Measurements from ENCODE around the gene TMEM117.
"Not testable (repeated sequence)": the region's sequence is repeated elsewhere in the genome, so short reads cannot be mapped to it uniquely, and the experiment has no call there.

Gene TMEM117

GRCh38 chr12:43965899-43966298, 130.0 kb downstream of the TMEM117 start:
- DNase-seq, result no peak

- DNase-seq, result no peak
Observed at GRCh38 chr12:43968736-43969135, 132.9 kb downstream of the TMEM117 start.

GRCh38 chr12:43969882-43970281, 134.0 kb downstream of the TMEM117 start:
- DNase-seq, result no peak

GRCh38 chr12:43973385-43973784, 137.5 kb downstream of the TMEM117 start:
- DNase-seq, result no peak

GRCh38 chr12:43973993-43974392, 138.1 kb downstream of the TMEM117 start:
- no peak for DNase-seq

- DNase-seq, result no peak
Observed at GRCh38 chr12:43976027-43976426, 140.1 kb downstream of the TMEM117 start.

GRCh38 chr12:43978556-43978955, 142.7 kb downstream of the TMEM117 start:
- DNase-seq, result no peak

GRCh38 chr12:43979450-43979849, 143.6 kb downstream of the TMEM117 start:
- no peak for DNase-seq

GRCh38 chr12:43980627-43981191, 144.8 kb downstream of the TMEM117 start:
- no peak for DNase-seq

- DNase-seq, result no peak
Observed at GRCh38 chr12:43981726-43982125, 145.8 kb downstream of the TMEM117 start.

- no peak for DNase-seq
Observed at GRCh38 chr12:43982544-43982943, 146.7 kb downstream of the TMEM117 start.

- DNase-seq, result no peak
Observed at GRCh38 chr12:43988838-43989560, 153.1 kb downstream of the TMEM117 start.

- no peak for DNase-seq
Observed at GRCh38 chr12:43992856-43993255, 157.0 kb downstream of the TMEM117 start.

GRCh38 chr12:44000309-44000952, 164.6 kb downstream of the TMEM117 start:
- DNase-seq, result peak; percentile 56

GRCh38 chr12:44002607-44003006, 166.7 kb downstream of the TMEM117 start:
- DNase-seq, result no peak

- DNase-seq, result no peak
Observed at GRCh38 chr12:44003721-44004120, 167.8 kb downstream of the TMEM117 start.

- no peak for DNase-seq
Observed at GRCh38 chr12:44015333-44015941, 179.6 kb downstream of the TMEM117 start.

- DNase-seq, result no peak
Observed at GRCh38 chr12:44017216-44017615, 181.3 kb downstream of the TMEM117 start.

GRCh38 chr12:44019118-44019517, 183.2 kb downstream of the TMEM117 start:
- DNase-seq, result no peak

GRCh38 chr12:44020555-44020954, 184.7 kb downstream of the TMEM117 start:
- no peak for DNase-seq

- DNase-seq, result no peak
Observed at GRCh38 chr12:44021471-44021971, 185.6 kb downstream of the TMEM117 start.

GRCh38 chr12:44025499-44025898, 189.6 kb downstream of the TMEM117 start:
- no peak for DNase-seq

GRCh38 chr12:44026046-44026445, 190.2 kb downstream of the TMEM117 start:
- no peak for DNase-seq

GRCh38 chr12:44026926-44027325, 191.0 kb downstream of the TMEM117 start:
- DNase-seq, result not testable (repeated sequence)

Measured in activated CD8-positive, alpha-beta memory T cell treated with anti-CD3 and anti-CD28 coated beads for 24 hours (primary cell).